ENCODE data around the gene TMEM229A.
"Not testable (repeated sequence)": the region's sequence is repeated elsewhere in the genome, so short reads cannot be mapped to it uniquely, and the experiment has no call there.

DNA sequence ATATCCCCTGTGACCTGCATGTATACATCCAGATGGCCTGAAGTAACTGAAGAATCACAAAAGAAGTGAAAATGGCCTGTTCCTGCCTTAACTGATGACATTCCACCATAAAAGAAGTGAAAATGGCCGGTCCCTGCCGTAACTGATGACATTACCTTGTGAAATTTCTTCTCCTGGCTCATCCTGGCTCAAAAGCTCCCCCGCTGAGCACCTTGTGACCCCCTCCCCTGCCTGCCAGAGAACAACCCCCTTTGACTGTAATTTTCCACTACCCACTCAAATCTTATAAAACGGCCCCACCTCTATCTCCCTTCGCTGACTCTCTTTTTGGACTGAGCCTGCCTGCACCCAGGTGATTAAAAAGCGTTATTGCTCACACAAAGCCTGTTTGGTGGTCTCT is 24.6 kb downstream of the TMEM229A start:
- not testable (repeated sequence) for TF ChIP-seq POLR2A, TAF1, POLR2AphosphoS5, POU2F2 (IDR thresholded peaks at IDR 0.05; ENCODE audit: low read depth, low read length)
